Nephron (organoid): ENCODE data around the gene WDR3.

Source experiments
- H3K27ac Mint-ChIP-seq, 3 experiments: 2 replicates each; pipeline ENCODE4 v1.8.0; 2020; ENCODE audit warnings: mixed read lengths in 3 of 3, mild to moderate bottlenecking in 2 of 3, moderate library complexity in 1 of 3
- H3K27me3 Mint-ChIP-seq: 2 replicates; pipeline ENCODE4 v1.8.0; 2021; ENCODE audit warnings: low read depth, mild to moderate bottlenecking, moderate library complexity, mixed read lengths
- H3K36me3 Mint-ChIP-seq: 2 replicates; pipeline ENCODE4 v1.8.0; 2020; ENCODE audit warnings: low read depth, mixed read lengths
- H3K4me1 Mint-ChIP-seq: 2 replicates; pipeline ENCODE4 v1.8.0; 2020; ENCODE audit warnings: mixed read lengths
- H3K4me3 Mint-ChIP-seq, 3 experiments: 2 replicates each; pipeline ENCODE4 v1.8.0; 2020; ENCODE audit warnings: mild to moderate bottlenecking in 3 of 3, mixed read lengths in 3 of 3, moderate library complexity in 2 of 3
- H3K9me3 Mint-ChIP-seq: 2 replicates; pipeline ENCODE4 v1.8.0; 2020; ENCODE audit warnings: mixed read lengths
- CTCF ChIP-seq, 3 experiments: fragments of 200-600 bp; sonication (generic); IDR thresholded peaks; one replicate each; pipeline ENCODE4 v1.5.0; 2021; ENCODE audit warnings: antibody characterized with exemption in 3 of 3; ENCODE audit not compliant: unreplicated experiment in 3 of 3

Gene WDR3

GRCh38 chr1:117894078-117894477 lies 35.5 kb upstream of the WDR3 start:
- Mint-ChIP-seq H3K27me3 (no peaks in the 10 kb centered on the region), H3K4me1 (no peaks in the 10 kb centered on the region), H3K36me3 (peaks cover 29% of the 10 kb centered on the region), H3K4me3 (no peak overlapping the region), H3K9me3 (no peaks in the 10 kb centered on the region), H3K27ac (no peak overlapping the region)
- TF ChIP-seq CTCF (IDR thresholded peaks at IDR 0.05; ENCODE audit: unreplicated experiment in 3 of 3), result no peak

- Mint-ChIP-seq H3K27ac (no peak overlapping the region), H3K9me3 (no peaks in the 10 kb centered on the region), H3K4me3 (no peak overlapping the region), H3K36me3 (peaks cover 33% of the 10 kb centered on the region), H3K4me1 (no peaks in the 10 kb centered on the region), H3K27me3 (no peaks in the 10 kb centered on the region)
- TF ChIP-seq CTCF (IDR thresholded peaks at IDR 0.05; ENCODE audit: unreplicated experiment in 3 of 3), result peak; percentile 73
These were observed 33.9 kb upstream of the WDR3 start for GRCh38 chr1:117895482-117896114.

- H3K27me3 Mint-ChIP-seq, result no peaks in the 10 kb centered on the region
- TF ChIP-seq CTCF (IDR thresholded peaks at IDR 0.05; ENCODE audit: unreplicated experiment in 3 of 3), result no peak
- no peak overlapping the region for H3K27ac Mint-ChIP-seq
- no peak overlapping the region for H3K4me3 Mint-ChIP-seq
- H3K4me1 Mint-ChIP-seq, result no peaks in the 10 kb centered on the region
- peaks cover 38% of the 10 kb centered on the region for H3K36me3 Mint-ChIP-seq
- no peaks in the 10 kb centered on the region for H3K9me3 Mint-ChIP-seq
These were observed 32.0 kb upstream of the WDR3 start for GRCh38 chr1:117897551-117897950.

- H3K4me1 Mint-ChIP-seq, result no peaks in the 10 kb centered on the region
- no peaks in the 10 kb centered on the region for H3K9me3 Mint-ChIP-seq
- no peak for TF ChIP-seq CTCF (IDR thresholded peaks at IDR 0.05; ENCODE audit: unreplicated experiment in 3 of 3)
- peaks cover 53% of the 10 kb centered on the region for H3K36me3 Mint-ChIP-seq
- H3K27me3 Mint-ChIP-seq, result no peaks in the 10 kb centered on the region
- no peak overlapping the region for H3K4me3 Mint-ChIP-seq
- H3K27ac Mint-ChIP-seq, result no peak overlapping the region
These were observed 29.7 kb upstream of the WDR3 start for GRCh38 chr1:117899801-117900200.

- H3K4me1 Mint-ChIP-seq, result no peaks in the 10 kb centered on the region
These were observed 26.6 kb upstream of the WDR3 start for GRCh38 chr1:117902944-117903343.

More at GRCh38 chr1:117902944-117903343, 26.6 kb upstream of the WDR3 start:
- no peaks in the 10 kb centered on the region for H3K27me3 Mint-ChIP-seq
- TF ChIP-seq CTCF (IDR thresholded peaks at IDR 0.05; ENCODE audit: unreplicated experiment in 3 of 3), result no peak
- H3K36me3 Mint-ChIP-seq, result peaks cover 68% of the 10 kb centered on the region
- H3K4me3 Mint-ChIP-seq, result no peak overlapping the region
- no peak overlapping the region for H3K27ac Mint-ChIP-seq
- H3K9me3 Mint-ChIP-seq, result no peaks in the 10 kb centered on the region
